ENCODE data around the gene ATG10.

The ATG10 gene

GRCh38 chr5:82167372-82167935 lies 195.6 kb downstream of the ATG10 start:
- Mint-ChIP-seq H3K4me3 (no peak overlapping the region), H3K9me3 (no peaks in the 10 kb centered on the region), H3K36me3 (ENCODE audit: low read depth) (no peaks in the 10 kb centered on the region), H3K4me1 (ENCODE audit: low read depth) (peaks cover 16% of the 10 kb centered on the region), H3K27me3 (no peaks in the 10 kb centered on the region), H3K27ac (no peak overlapping the region)
- DNase-seq: no peak

DNA sequence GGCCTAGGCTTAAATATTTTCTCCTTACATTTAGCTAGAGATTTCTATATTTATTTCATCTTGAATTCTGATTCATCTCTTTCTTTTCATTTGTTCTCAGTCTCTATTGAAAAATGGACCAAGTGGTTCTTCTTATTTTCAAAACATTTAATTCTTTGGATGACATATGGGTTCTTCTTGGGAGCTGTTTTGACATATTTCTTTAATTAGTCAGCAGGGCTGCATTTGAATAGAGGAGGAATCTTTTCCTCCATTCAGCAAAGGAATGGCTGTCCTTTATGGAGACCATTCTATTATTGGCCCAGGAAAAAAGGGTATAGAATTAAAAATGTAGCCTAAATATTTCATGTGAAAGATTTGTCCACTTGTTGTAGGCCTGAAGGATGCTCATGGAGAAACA lies 196.5 kb downstream of the ATG10 start:
- H3K27me3 Mint-ChIP-seq: no peaks in the 10 kb centered on the region
- no peaks in the 10 kb centered on the region for H3K9me3 Mint-ChIP-seq
- peaks cover 15% of the 10 kb centered on the region for H3K4me1 Mint-ChIP-seq (ENCODE audit: low read depth)
- no peak overlapping the region for H3K27ac Mint-ChIP-seq
- H3K36me3 Mint-ChIP-seq (ENCODE audit: low read depth): no peaks in the 10 kb centered on the region
- H3K4me3 Mint-ChIP-seq: no peak overlapping the region
- no peak for DNase-seq

GRCh38 chr5:82169892-82170291 lies 198.1 kb downstream of the ATG10 start:
- H3K4me3 Mint-ChIP-seq: no peak overlapping the region
- DNase-seq: no peak
- H3K27ac Mint-ChIP-seq: no peak overlapping the region
- no peaks in the 10 kb centered on the region for H3K9me3 Mint-ChIP-seq
- peaks cover 19% of the 10 kb centered on the region for H3K4me1 Mint-ChIP-seq (ENCODE audit: low read depth)
- H3K27me3 Mint-ChIP-seq: no peaks in the 10 kb centered on the region
- no peaks in the 10 kb centered on the region for H3K36me3 Mint-ChIP-seq (ENCODE audit: low read depth)

DNA sequence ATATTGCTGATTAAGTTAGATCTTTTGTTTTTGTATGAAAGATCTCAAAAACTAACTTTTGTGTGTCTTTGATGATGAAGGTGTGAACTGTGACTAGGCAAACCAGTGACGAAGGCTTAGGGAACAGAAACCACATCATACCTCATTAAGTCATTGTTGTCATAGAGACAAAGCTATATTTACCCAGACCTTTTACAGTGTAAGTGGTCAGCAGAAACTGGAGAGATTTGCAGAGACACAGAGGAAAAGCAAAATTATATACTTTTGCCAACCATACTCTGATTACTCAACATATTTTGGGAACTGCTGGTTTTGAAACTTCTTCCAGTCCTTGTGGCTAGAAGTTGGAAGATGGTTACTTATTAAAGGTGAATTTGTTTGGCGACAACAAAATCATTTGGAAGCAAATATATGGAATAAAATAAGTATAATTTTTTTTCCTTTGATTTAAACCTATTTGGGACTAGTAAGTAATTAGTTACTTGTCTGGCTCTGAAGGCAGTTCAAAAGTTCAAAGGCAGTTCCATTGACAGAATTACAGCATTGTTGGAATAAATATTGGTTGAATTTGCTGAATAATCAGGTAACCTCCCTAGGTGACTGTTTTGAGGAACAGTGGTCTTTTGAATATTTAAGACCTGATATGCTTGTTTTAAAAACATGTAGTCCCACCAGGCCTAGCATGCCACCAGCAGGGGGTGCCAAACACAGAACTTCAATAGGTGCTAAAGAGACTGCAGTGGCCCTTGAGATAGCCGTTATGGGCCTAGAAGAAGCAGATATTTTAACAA lies 202.5 kb downstream of the ATG10 start:
- Mint-ChIP-seq H3K9me3 (no peaks in the 10 kb centered on the region), H3K36me3 (ENCODE audit: low read depth) (no peaks in the 10 kb centered on the region), H3K4me3 (no peak overlapping the region), H3K27ac (peak overlapping the region; percentile 37), H3K4me1 (ENCODE audit: low read depth) (peaks cover 13% of the 10 kb centered on the region), H3K27me3 (no peaks in the 10 kb centered on the region)
- peak; percentile 69 for DNase-seq

GRCh38 chr5:82174919-82175219 lies 203.0 kb downstream of the ATG10 start:
- Mint-ChIP-seq H3K9me3 (no peaks in the 10 kb centered on the region), H3K27ac (no peak overlapping the region), H3K36me3 (ENCODE audit: low read depth) (no peaks in the 10 kb centered on the region), H3K4me1 (ENCODE audit: low read depth) (peaks cover 13% of the 10 kb centered on the region), H3K27me3 (no peaks in the 10 kb centered on the region), H3K4me3 (no peak overlapping the region)
- no peak for DNase-seq

DNA sequence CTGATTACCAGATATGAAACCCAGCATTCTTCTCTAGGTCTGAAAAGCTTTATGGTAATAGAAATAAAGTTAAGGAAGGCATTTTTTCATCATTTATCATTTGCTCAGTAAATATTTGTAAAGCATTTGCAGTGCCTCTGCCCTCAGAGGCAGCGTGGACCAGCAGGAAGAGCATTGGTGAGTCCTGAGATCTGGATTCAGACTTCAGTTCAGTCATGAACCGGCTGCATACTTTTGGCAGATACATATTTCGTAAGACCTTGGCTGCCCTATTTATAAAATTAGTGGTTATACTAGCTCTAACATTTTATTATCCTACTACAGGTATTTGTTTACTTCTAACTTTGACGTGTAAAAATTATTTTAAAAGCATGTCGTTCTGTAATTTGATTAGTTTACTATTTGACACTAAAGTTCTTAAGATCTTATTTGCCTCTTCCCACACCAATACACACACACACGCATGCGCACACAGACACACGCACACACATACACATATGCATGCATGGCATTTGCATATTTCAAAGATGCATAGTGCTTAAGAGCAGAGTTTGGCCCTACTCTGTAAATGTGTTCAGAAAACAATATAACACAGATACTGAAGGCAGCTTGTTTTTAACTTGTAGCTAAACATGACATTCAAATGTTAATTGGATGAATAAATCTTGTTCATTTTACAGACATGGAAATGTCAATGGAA lies 204.4 kb downstream of the ATG10 start:
- Mint-ChIP-seq H3K36me3 (ENCODE audit: low read depth) (no peaks in the 10 kb centered on the region), H3K9me3 (no peaks in the 10 kb centered on the region), H3K27ac (no peak overlapping the region), H3K27me3 (no peaks in the 10 kb centered on the region), H3K4me1 (ENCODE audit: low read depth) (peaks cover 13% of the 10 kb centered on the region), H3K4me3 (no peak overlapping the region)
- DNase-seq: no peak

GRCh38 chr5:82178378-82178777 lies 206.6 kb downstream of the ATG10 start:
- Mint-ChIP-seq H3K9me3 (no peaks in the 10 kb centered on the region), H3K27ac (no peak overlapping the region), H3K4me3 (no peak overlapping the region), H3K36me3 (ENCODE audit: low read depth) (no peaks in the 10 kb centered on the region), H3K4me1 (ENCODE audit: low read depth) (peaks cover 13% of the 10 kb centered on the region), H3K27me3 (no peaks in the 10 kb centered on the region)
- DNase-seq: no peak

DNA sequence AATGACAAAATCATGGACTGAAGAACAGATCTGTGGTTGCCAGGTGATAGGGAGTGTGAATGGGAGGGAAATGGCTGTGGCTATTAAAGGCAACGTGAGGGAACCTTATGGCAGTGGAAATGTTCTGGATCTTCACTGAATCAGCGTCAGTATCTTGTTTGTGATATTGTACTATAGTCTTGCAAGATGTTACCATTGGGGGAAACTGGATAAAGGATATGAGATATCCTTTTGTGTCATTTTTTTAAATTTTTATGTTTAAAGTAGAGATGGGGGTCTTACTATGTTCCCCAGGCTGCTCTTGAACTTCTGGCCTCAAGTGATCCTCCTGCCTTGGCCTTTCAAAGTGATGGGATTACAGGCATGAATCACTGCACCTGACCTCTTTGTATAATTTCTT lies 210.8 kb downstream of the ATG10 start:
- no peak for DNase-seq
- Mint-ChIP-seq H3K9me3 (no peaks in the 10 kb centered on the region), H3K27me3 (no peaks in the 10 kb centered on the region), H3K36me3 (ENCODE audit: low read depth) (no peaks in the 10 kb centered on the region), H3K4me1 (ENCODE audit: low read depth) (no peaks in the 10 kb centered on the region), H3K4me3 (no peak overlapping the region), H3K27ac (no peak overlapping the region)

- H3K9me3 Mint-ChIP-seq: no peaks in the 10 kb centered on the region
Observed at GRCh38 chr5:82183828-82184227, 212.0 kb downstream of the ATG10 start.

GRCh38 chr5:82185851-82186250 lies 214.0 kb downstream of the ATG10 start:
- Mint-ChIP-seq H3K36me3 (ENCODE audit: low read depth) (no peaks in the 10 kb centered on the region), H3K27ac (no peak overlapping the region), H3K4me1 (ENCODE audit: low read depth) (no peaks in the 10 kb centered on the region), H3K4me3 (no peak overlapping the region), H3K9me3 (no peaks in the 10 kb centered on the region), H3K27me3 (no peaks in the 10 kb centered on the region)
- no peak for DNase-seq

More at GRCh38 chr5:82183828-82184227, 212.0 kb downstream of the ATG10 start:
- Mint-ChIP-seq H3K27ac (no peak overlapping the region), H3K4me1 (ENCODE audit: low read depth) (no peaks in the 10 kb centered on the region), H3K27me3 (no peaks in the 10 kb centered on the region), H3K4me3 (no peak overlapping the region), H3K36me3 (ENCODE audit: low read depth) (no peaks in the 10 kb centered on the region)
- DNase-seq: no peak

GRCh38 chr5:82197550-82197949 lies 225.7 kb downstream of the ATG10 start:
- Mint-ChIP-seq H3K27me3 (no peaks in the 10 kb centered on the region), H3K27ac (no peak overlapping the region)

DNA sequence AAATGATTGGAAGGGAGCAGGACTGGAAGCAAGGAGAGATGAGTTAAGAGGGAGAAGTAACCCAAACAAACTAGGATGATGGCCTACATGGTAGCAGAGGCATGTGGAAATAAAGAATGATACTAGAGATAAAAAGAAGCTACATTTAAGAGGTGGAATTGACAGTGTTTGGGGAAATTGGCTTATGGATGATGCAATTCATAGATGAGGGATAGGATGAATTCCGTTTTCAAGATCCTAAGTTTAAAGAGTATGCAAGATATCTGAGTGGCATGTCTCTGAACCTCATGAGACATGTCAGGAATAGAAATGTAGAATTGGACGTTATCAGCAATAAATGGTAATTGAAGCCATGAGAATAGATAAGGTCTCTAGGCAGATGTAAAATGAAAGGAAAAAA lies 232.7 kb downstream of the ATG10 start:
- DNase-seq: no peak
- no peak overlapping the region for H3K4me3 Mint-ChIP-seq
- no peaks in the 10 kb centered on the region for H3K27me3 Mint-ChIP-seq
- no peaks in the 10 kb centered on the region for H3K36me3 Mint-ChIP-seq (ENCODE audit: low read depth)
- H3K27ac Mint-ChIP-seq: no peak overlapping the region
- no peaks in the 10 kb centered on the region for H3K4me1 Mint-ChIP-seq (ENCODE audit: low read depth)
- H3K9me3 Mint-ChIP-seq: no peaks in the 10 kb centered on the region

More at GRCh38 chr5:82197550-82197949, 225.7 kb downstream of the ATG10 start:
- Mint-ChIP-seq H3K4me1 (ENCODE audit: low read depth) (no peaks in the 10 kb centered on the region), H3K9me3 (no peaks in the 10 kb centered on the region), H3K36me3 (ENCODE audit: low read depth) (no peaks in the 10 kb centered on the region), H3K4me3 (no peak overlapping the region)
- DNase-seq: no peak

GRCh38 chr5:82205005-82205404 lies 233.2 kb downstream of the ATG10 start:
- Mint-ChIP-seq H3K4me3 (no peak overlapping the region), H3K27me3 (no peaks in the 10 kb centered on the region)

DNA sequence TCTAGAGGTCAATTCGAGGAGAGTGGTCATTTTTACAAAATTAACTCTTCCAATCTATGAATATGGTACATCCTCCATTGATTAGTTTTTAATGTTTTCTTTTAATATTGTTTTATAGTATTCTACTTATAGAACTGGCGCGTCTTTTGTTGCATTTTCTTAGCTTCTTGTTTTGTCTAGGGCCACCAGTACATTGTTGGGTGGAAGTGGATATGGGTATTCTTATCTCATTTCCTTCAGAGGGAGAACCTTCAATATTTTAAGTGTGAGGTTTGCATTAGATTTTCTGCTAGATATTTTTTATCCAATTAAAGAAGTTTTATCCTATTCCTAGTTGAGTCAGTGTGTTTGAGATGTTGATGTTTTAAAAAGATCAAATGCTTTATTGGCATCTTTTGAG lies 236.5 kb downstream of the ATG10 start:
- Mint-ChIP-seq H3K4me1 (ENCODE audit: low read depth) (no peaks in the 10 kb centered on the region), H3K9me3 (no peaks in the 10 kb centered on the region), H3K27ac (no peak overlapping the region), H3K36me3 (ENCODE audit: low read depth) (no peaks in the 10 kb centered on the region), H3K27me3 (no peaks in the 10 kb centered on the region), H3K4me3 (no peak overlapping the region)
- DNase-seq: no peak

More at GRCh38 chr5:82205005-82205404, 233.2 kb downstream of the ATG10 start:
- no peaks in the 10 kb centered on the region for H3K9me3 Mint-ChIP-seq
- no peaks in the 10 kb centered on the region for H3K36me3 Mint-ChIP-seq (ENCODE audit: low read depth)
- no peak overlapping the region for H3K27ac Mint-ChIP-seq
- no peak for DNase-seq
- H3K4me1 Mint-ChIP-seq (ENCODE audit: low read depth): no peaks in the 10 kb centered on the region

GRCh38 chr5:82211855-82212572 lies 240.2 kb downstream of the ATG10 start:
- Mint-ChIP-seq H3K36me3 (ENCODE audit: low read depth) (no peaks in the 10 kb centered on the region), H3K9me3 (no peaks in the 10 kb centered on the region), H3K27ac (no peak overlapping the region), H3K4me3 (no peak overlapping the region), H3K4me1 (ENCODE audit: low read depth) (no peaks in the 10 kb centered on the region), H3K27me3 (no peaks in the 10 kb centered on the region)
- DNase-seq: no peak
